Skeletal muscle tissue (tissue), 4 donors: ENCODE data around the gene IL34. TPM values are rescaled to one million over a fixed set of nuclear protein-coding genes. Genes with fewer than 3 reads are reported as not detected.
"Not testable (repeated sequence)": the region's sequence is repeated elsewhere in the genome, so short reads cannot be mapped to it uniquely, and the experiment has no call there.

Experiments
- H3K27ac ChIP-seq: one replicate; pipeline ENCODE4 v1.7.0; 2013; ENCODE audit warnings: mild to moderate bottlenecking, low read depth, low read length, inconsistent platforms
- H3K27me3 ChIP-seq, 3 donors: one replicate each; pipeline ENCODE4 v1.7.0; 2013; ENCODE audit warnings: low read length in 3 of 3; ENCODE audit not compliant: control insufficient read depth in 3 of 3, insufficient read depth in 3 of 3
- H3K36me3 ChIP-seq, 3 donors: one replicate each; pipeline ENCODE4 v1.7.0; 2013; ENCODE audit warnings: low read length in 3 of 3; ENCODE audit not compliant: control insufficient read depth in 3 of 3, insufficient read depth in 3 of 3
- H3K4me1 ChIP-seq, 3 donors: one replicate each; pipeline ENCODE4 v1.7.0; 2013; ENCODE audit warnings: low read length in 3 of 3, mild to moderate bottlenecking in 3 of 3; ENCODE audit not compliant: control insufficient read depth in 3 of 3, insufficient read depth in 3 of 3
- H3K4me3 ChIP-seq, 3 donors: one replicate each; pipeline ENCODE4 v1.7.0; 2013; ENCODE audit warnings: low read length in 3 of 3
- H3K9ac ChIP-seq, 3 donors: one replicate each; pipeline ENCODE4 v1.7.0; 2013; ENCODE audit warnings: low read length in 3 of 3, mild to moderate bottlenecking in 3 of 3, moderate library complexity in 2 of 3, low read depth in 1 of 3
- H3K9me3 ChIP-seq, 3 donors: one replicate each; pipeline ENCODE4 v1.7.0; 2013; ENCODE audit warnings: low read length in 3 of 3; ENCODE audit not compliant: control insufficient read depth in 3 of 3
- total RNA-seq: library from RNA; depleted of rRNA; stranded (reverse); fragments of >200 nt; gene quantifications from one replicate; pipeline ENCODE4 v1.2.3, GENCODE V29; 2014
- donor health status: Osteomylitis.

The IL34 gene
- total RNA-seq, 1 donor from 2014 or later = 6.8 TPM

- H3K4me3 ChIP-seq = no peak overlapping the region
- no peaks in the 10 kb centered on the region for H3K9me3 ChIP-seq
- H3K27me3 ChIP-seq = no peaks in the 10 kb centered on the region
- H3K27ac ChIP-seq = no peak overlapping the region
- H3K36me3 ChIP-seq = peaks cover 35 to 46% (median 41%) of the 10 kb centered on the region in 3 donors
- H3K9ac ChIP-seq = no peak overlapping the region
- H3K4me1 ChIP-seq = no peaks in the 10 kb centered on the region
Measured at GRCh38 chr16:70663524-70664324, 17.4 kb downstream of the IL34 start.

GRCh38 chr16:70664325-70665112 lies 18.2 kb downstream of the IL34 start:
- Histone ChIP-seq H3K36me3 (peaks cover 35 to 49% (median 47%) of the 10 kb centered on the region in 3 donors), H3K9ac (no peak overlapping the region), H3K27ac (no peak overlapping the region)

GRCh38 chr16:70665113-70665694 lies 18.8 kb downstream of the IL34 start:
- no peaks in the 10 kb centered on the region for H3K9me3 ChIP-seq
- H3K27ac ChIP-seq = no peak overlapping the region
- peaks cover 37 to 54% (median 49%) of the 10 kb centered on the region in 3 donors for H3K36me3 ChIP-seq
- H3K9ac ChIP-seq = no peak overlapping the region
- no peaks in the 10 kb centered on the region for H3K27me3 ChIP-seq
- H3K4me3 ChIP-seq = no peak overlapping the region
- no peaks in the 10 kb centered on the region for H3K4me1 ChIP-seq

More at GRCh38 chr16:70664325-70665112, 18.2 kb downstream of the IL34 start:
- no peaks in the 10 kb centered on the region for H3K9me3 ChIP-seq
- H3K4me1 ChIP-seq = no peaks in the 10 kb centered on the region
- H3K4me3 ChIP-seq = no peak overlapping the region
- H3K27me3 ChIP-seq = no peaks in the 10 kb centered on the region

GRCh38 chr16:70665806-70666735 lies 19.7 kb downstream of the IL34 start:
- peaks cover 44 to 63% (median 56%) of the 10 kb centered on the region in 3 donors for H3K36me3 ChIP-seq
- no peak overlapping the region for H3K4me3 ChIP-seq
- H3K9me3 ChIP-seq = no peaks in the 10 kb centered on the region
- H3K4me1 ChIP-seq = no peaks in the 10 kb centered on the region
- H3K27ac ChIP-seq = no peak overlapping the region
- H3K9ac ChIP-seq = no peak overlapping the region
- no peaks in the 10 kb centered on the region for H3K27me3 ChIP-seq

- no peak overlapping the region for H3K9ac ChIP-seq
- no peaks in the 10 kb centered on the region for H3K9me3 ChIP-seq
- H3K27ac ChIP-seq = no peak overlapping the region
- peaks cover 36 to 65% (median 62%) of the 10 kb centered on the region in 3 donors for H3K36me3 ChIP-seq
- H3K4me3 ChIP-seq = no peak overlapping the region
- no peaks in the 10 kb centered on the region for H3K4me1 ChIP-seq
- H3K27me3 ChIP-seq = no peaks in the 10 kb centered on the region
Measured at GRCh38 chr16:70670175-70670574, 23.8 kb downstream of the IL34 start.

GRCh38 chr16:70670938-70671337 lies 24.6 kb downstream of the IL34 start:
- H3K4me3 ChIP-seq, H3K27me3 ChIP-seq, H3K27ac ChIP-seq, H3K4me1 ChIP-seq, H3K9ac ChIP-seq, H3K9me3 ChIP-seq: not testable (repeated sequence)
- peaks cover 28 to 64% (median 59%) of the 10 kb centered on the region in 3 donors for H3K36me3 ChIP-seq

- H3K9me3 ChIP-seq = no peaks in the 10 kb centered on the region
- no peak overlapping the region for H3K9ac ChIP-seq
- H3K27ac ChIP-seq = no peak overlapping the region
- H3K36me3 ChIP-seq = peaks cover 41 to 68% (median 63%) of the 10 kb centered on the region in 3 donors
- H3K4me3 ChIP-seq = no peak overlapping the region
- H3K4me1 ChIP-seq = peaks cover 6 to 8% (median 8%) of the 10 kb centered on the region in 3 donors
- no peaks in the 10 kb centered on the region for H3K27me3 ChIP-seq
Measured at GRCh38 chr16:70674221-70675014, 28.1 kb downstream of the IL34 start.

GRCh38 chr16:70675851-70676513 lies 29.6 kb downstream of the IL34 start:
- peaks cover 11 to 17% (median 13%) of the 10 kb centered on the region in 3 donors for H3K4me1 ChIP-seq

More at GRCh38 chr16:70675851-70676513, 29.6 kb downstream of the IL34 start:
- no peaks in the 10 kb centered on the region for H3K27me3 ChIP-seq
- H3K9ac ChIP-seq = no peak overlapping the region
- no peak overlapping the region for H3K4me3 ChIP-seq
- peaks cover 32 to 57% (median 55%) of the 10 kb centered on the region in 3 donors for H3K36me3 ChIP-seq
- no peaks in the 10 kb centered on the region for H3K9me3 ChIP-seq
- no peak overlapping the region for H3K27ac ChIP-seq
